ENCODE measurements around the gene SELENOI. TPM values are rescaled to one million over a fixed set of nuclear protein-coding genes. Genes with fewer than 3 reads are reported as not detected.

The SELENOI gene
- total and polyA plus RNA-seq, 8 donors = 0.92 to 60.8 (median 4.5) TPM

GRCh38 chr2:26396734-26397298 lies 50.9 kb downstream of the SELENOI start:
- intact Hi-C loops (cut with DNase I; ENCODE audit: low total_unique reads) = no loop called here

GRCh38 chr2:26399771-26400376 lies 53.9 kb downstream of the SELENOI start:
- Histone ChIP-seq H3K4me3 (no peak overlapping the region), H3K36me3 (peaks cover 0 to 6% (median 3%) of the 10 kb centered on the region in 4 donors), H3K27ac (no peak overlapping the region), H3K27me3 (peaks cover 0 to 13% (median 8%) of the 10 kb centered on the region in 3 donors), H3K4me1 (peaks cover 6 to 13% (median 9%) of the 10 kb centered on the region in 4 donors), H3K9me3 (no peaks in the 10 kb centered on the region)
- TF ChIP-seq EP300 (IDR thresholded peaks at IDR 0.05) (no peak), POLR2A (IDR thresholded peaks at IDR 0.05) (no peak), CTCF (IDR thresholded peaks at IDR 0.05) (no peak), POLR2AphosphoS5 (IDR thresholded peaks at IDR 0.05) (no peak)
- 40 to 57% (median 49%) methylated on average over 4 of the region's 4 CpGs for WGBS, 5 donors
- intact Hi-C loops (cut with DNase I; ENCODE audit: low total_unique reads) = no loop called here
- no peak for DNase-seq

More at GRCh38 chr2:26396734-26397298, 50.9 kb downstream of the SELENOI start:
- Histone ChIP-seq H3K9me3 (no peaks in the 10 kb centered on the region), H3K4me3 (no peak overlapping the region), H3K27ac (no peak overlapping the region), H3K4me1 (peaks cover 4 to 14% (median 5%) of the 10 kb centered on the region in 4 donors), H3K27me3 (peaks cover 0 to 4% (median 4%) of the 10 kb centered on the region in 3 donors), H3K36me3 (peaks cover 0 to 15% (median 11%) of the 10 kb centered on the region in 4 donors)
- no peak for TF ChIP-seq EP300 (IDR thresholded peaks at IDR 0.05)
- TF ChIP-seq CTCF (IDR thresholded peaks at IDR 0.05) = no peak
- TF ChIP-seq POLR2A (IDR thresholded peaks at IDR 0.05) = no peak
- TF ChIP-seq POLR2AphosphoS5 (IDR thresholded peaks at IDR 0.05) = no peak
- no peak for DNase-seq
- WGBS, 5 donors = 85 to 92% (median 91%) methylated on average over 5 of the region's 5 CpGs

- no peak for TF ChIP-seq POLR2A (IDR thresholded peaks at IDR 0.05)
- TF ChIP-seq CTCF (IDR thresholded peaks at IDR 0.05) = no peak
- TF ChIP-seq EP300 (IDR thresholded peaks at IDR 0.05) = no peak
- TF ChIP-seq POLR2AphosphoS5 (IDR thresholded peaks at IDR 0.05) = no peak
- 77 to 93% (median 86%) methylated on average over 5 of the region's 5 CpGs for WGBS, 5 donors
- intact Hi-C loops (cut with DNase I; ENCODE audit: low total_unique reads) = no loop called here
Measured at GRCh38 chr2:26400723-26401122, 54.8 kb downstream of the SELENOI start.

GRCh38 chr2:26401739-26402541 lies 56.0 kb downstream of the SELENOI start, which contains the start of gene DRC1:
DRC1 (plus strand) TSS chr2:26401920; CDS start chr2:26401990, 70 bp downstream.
- peak; percentile 39 to 95 for DNase-seq
- Histone ChIP-seq H3K36me3 (no peaks in the 10 kb centered on the region), H3K9me3 (no peaks in the 10 kb centered on the region), H3K27ac (no peak within 1 kb of the TSS), H3K4me1 (peaks cover 6 to 11% (median 9%) of the 10 kb centered on the region in 4 donors), H3K4me3 (peak within 1 kb of the TSS; percentile 25 to 39 (median 27)), H3K27me3 (peaks cover 0 to 13% (median 8%) of the 10 kb centered on the region in 3 donors)
- WGBS, 5 donors = 14 to 36% (median 15%) methylated on average over 32 to 63 of the region's 63 CpGs
- intact Hi-C loops (cut with DNase I; ENCODE audit: low total_unique reads) = no loop called here
- TF ChIP-seq CTCF (IDR thresholded peaks at IDR 0.05) = no peak
- no peak for TF ChIP-seq POLR2AphosphoS5 (IDR thresholded peaks at IDR 0.05)
- TF ChIP-seq POLR2A (IDR thresholded peaks at IDR 0.05) = no peak
- TF ChIP-seq EP300 (IDR thresholded peaks at IDR 0.05) = no peak

More at GRCh38 chr2:26400723-26401122, 54.8 kb downstream of the SELENOI start:
- peaks cover 0 to 6% (median under 1%) of the 10 kb centered on the region in 4 donors for H3K36me3 ChIP-seq
- no peak overlapping the region for H3K27ac ChIP-seq
- DNase-seq = no peak
- H3K4me3 ChIP-seq = no peak overlapping the region
- no peaks in the 10 kb centered on the region for H3K9me3 ChIP-seq
- peaks cover 6 to 11% (median 9%) of the 10 kb centered on the region in 4 donors for H3K4me1 ChIP-seq
- H3K27me3 ChIP-seq = peaks cover 0 to 13% (median 8%) of the 10 kb centered on the region in 3 donors
